Stomach (tissue), 4 donors: ENCODE results near the gene GJC1.
A peak's percentile ranks its signal among the peaks of the same experiment; 100 is the strongest.

Source experiments
- CTCF ChIP-seq, 7 experiments: fragments of 450-650 bp in 4 of 7; fragments of 200-600 bp in 3 of 7; sonication (generic) in 3 of 7; IDR thresholded peaks; one replicate each; pipeline ENCODE4 v1.5.1; 2016 to 2019; ENCODE audit warnings: antibody characterized with exemption in 7 of 7, control low read depth in 2 of 7, mild to moderate bottlenecking in 1 of 7
- POLR2A ChIP-seq, 4 donors: fragments of 450-650 bp; IDR thresholded peaks; one replicate each; pipeline ENCODE4 v1.6.1; 2016; ENCODE audit warnings: antibody characterized with exemption in 4 of 4, control low read depth in 2 of 4, mild to moderate bottlenecking in 1 of 4, moderate library complexity in 1 of 4

- peak in 5 of 7 experiments; percentile 56 to 90 (median 84) for TF ChIP-seq CTCF (IDR thresholded peaks at IDR 0.05)
- TF ChIP-seq POLR2A (IDR thresholded peaks at IDR 0.05) = no peak
Observed at GRCh38 chr17:44779211-44780025, 50.7 kb downstream of the GJC1 start.
